Left ventricle myocardium inferior (tissue), 1 donor: ENCODE measurements around the gene TMSB15B. TPM values are rescaled to one million over a fixed set of nuclear protein-coding genes. Genes with fewer than 3 reads are reported as not detected.
"Not testable (repeated sequence)": the region's sequence is repeated elsewhere in the genome, so short reads cannot be mapped to it uniquely, and the experiment has no call there.

Source experiments
- DNase-seq: peaks from one replicate; pipeline ENCODE4 v3.0.0-alpha.2; 2020
- H3K27ac ChIP-seq: fragments of 200-600 bp; replicated peaks from 2 replicates; pipeline ENCODE4 v1.8.0; 2021
- H3K27me3 ChIP-seq: fragments of 200-600 bp; 2 replicates; pipeline ENCODE4 v1.8.0; 2021; ENCODE audit warnings: low read depth
- H3K36me3 ChIP-seq: fragments of 200-600 bp; 2 replicates; pipeline ENCODE4 v1.8.0; 2021
- H3K4me1 ChIP-seq: fragments of 200-600 bp; 2 replicates; pipeline ENCODE4 v1.8.0; 2021
- H3K4me3 ChIP-seq: fragments of 200-600 bp; 2 replicates; pipeline ENCODE4 v1.8.0; 2021; ENCODE audit warnings: mild to moderate bottlenecking, moderate library complexity
- H3K9me3 ChIP-seq: fragments of 200-600 bp; replicated peaks from 2 replicates; pipeline ENCODE4 v1.8.0; 2021
- CTCF ChIP-seq: fragments of 200-600 bp; IDR thresholded peaks from 2 replicates; pipeline ENCODE4 v1.8.0; 2021; ENCODE audit warnings: antibody characterized with exemption, mild to moderate bottlenecking, borderline replicate concordance
- intact Hi-C: fragments of 100-400 bp; cut with micrococcal nuclease; formaldehyde crosslinking; loops from one replicate; pipeline ENCODE4 v1.11.0; 2022
- long read RNA-seq: library from polyadenylated mRNA; unstranded; transcript quantifications from one replicate; pipeline ENCODE4 v2.0.0, GENCODE V29; 2021
- total RNA-seq: library from RNA; stranded (reverse); fragmentation: NEBNext Ultra II Directional; extraction: Animal tissue kit (Norgen Biotek cat#: 25700); gene quantifications from one replicate; pipeline ENCODE4 v1.2.1, GENCODE V29; 2021
- donor health status: DM: no; HTN: yes; CAD: no; lungs with severe emphysema.

The TMSB15B gene
- 0.60 TPM for total RNA-seq
- long read RNA-seq, partial matches to known transcripts: 0 of 2 reads
- long read RNA-seq, other reads (novel, unspliced or antisense): 1 of 2 reads

- H3K36me3 ChIP-seq, intact Hi-C loops, H3K4me1 ChIP-seq, H3K27me3 ChIP-seq, H3K9me3 ChIP-seq, H3K27ac ChIP-seq, H3K4me3 ChIP-seq, DNase-seq: not testable (repeated sequence)
Observed at GRCh38 chrX:103962411-103963278, at the start of gene TMSB15B. TSS of gene TMSB15B (plus strand) at chrX:103962627.

- Histone ChIP-seq H3K9me3 (no peaks in the 10 kb centered on the region), H3K27me3 (no peaks in the 10 kb centered on the region), H3K27ac (no peak overlapping the region), H3K4me1 (no peaks in the 10 kb centered on the region), H3K4me3 (no peak overlapping the region), H3K36me3 (no peaks in the 10 kb centered on the region)
- TF ChIP-seq CTCF: no peak
- DNase-seq: no peak
- intact Hi-C loops: no loop called here
Observed at GRCh38 chrX:103913356-103914020, 48.9 kb upstream of the TMSB15B start.

GRCh38 chrX:103918050-103918449, 44.4 kb upstream of the TMSB15B start:
- Histone ChIP-seq H3K4me1 (no peaks in the 10 kb centered on the region), H3K4me3 (peak overlapping the region; percentile 71), H3K36me3 (no peaks in the 10 kb centered on the region), H3K9me3 (no peaks in the 10 kb centered on the region), H3K27ac (peak overlapping the region; percentile 75), H3K27me3 (no peaks in the 10 kb centered on the region)
- peak; percentile 63 for TF ChIP-seq CTCF
- peak; percentile 20 for DNase-seq
- intact Hi-C loops: no loop called here

GRCh38 chrX:103918571-103919269, 43.7 kb upstream of the TMSB15B start:
- peak; percentile 56 for DNase-seq
- Histone ChIP-seq H3K9me3 (no peaks in the 10 kb centered on the region), H3K27ac (peak overlapping the region; percentile 75), H3K27me3 (no peaks in the 10 kb centered on the region), H3K4me1 (no peaks in the 10 kb centered on the region), H3K4me3 (peak overlapping the region; percentile 71), H3K36me3 (no peaks in the 10 kb centered on the region)
- intact Hi-C loops: no loop called here
- TF ChIP-seq CTCF: no peak

- no peaks in the 10 kb centered on the region for H3K4me1 ChIP-seq
Observed at GRCh38 chrX:103919270-103919637, 43.2 kb upstream of the TMSB15B start.

GRCh38 chrX:103920515-103920914, 41.9 kb upstream of the TMSB15B start:
- H3K9me3 ChIP-seq, intact Hi-C loops, H3K36me3 ChIP-seq, H3K27ac ChIP-seq, DNase-seq, H3K4me1 ChIP-seq, H3K4me3 ChIP-seq, H3K27me3 ChIP-seq: not testable (repeated sequence)

More at GRCh38 chrX:103919270-103919637, 43.2 kb upstream of the TMSB15B start:
- Histone ChIP-seq H3K36me3 (no peaks in the 10 kb centered on the region), H3K4me3 (peak overlapping the region; percentile 71), H3K27me3 (no peaks in the 10 kb centered on the region), H3K9me3 (no peaks in the 10 kb centered on the region), H3K27ac (peak overlapping the region; percentile 75)
- intact Hi-C loops: no loop called here
- no peak for DNase-seq
- TF ChIP-seq CTCF: peak; percentile 34
